GM19463 (cell line): ENCODE results near the gene SLAIN2.
"Not testable (repeated sequence)": the region's sequence is repeated elsewhere in the genome, so short reads cannot be mapped to it uniquely, and the experiment has no call there.

Experiments
- ATAC-seq: cut with Tn5 transposase; IDR thresholded peaks from one replicate; pipeline ENCODE4 v1.9.1; 2021; ENCODE audit warnings: mild to moderate bottlenecking, moderate library complexity; ENCODE audit not compliant: unreplicated experiment

The SLAIN2 gene

DNA sequence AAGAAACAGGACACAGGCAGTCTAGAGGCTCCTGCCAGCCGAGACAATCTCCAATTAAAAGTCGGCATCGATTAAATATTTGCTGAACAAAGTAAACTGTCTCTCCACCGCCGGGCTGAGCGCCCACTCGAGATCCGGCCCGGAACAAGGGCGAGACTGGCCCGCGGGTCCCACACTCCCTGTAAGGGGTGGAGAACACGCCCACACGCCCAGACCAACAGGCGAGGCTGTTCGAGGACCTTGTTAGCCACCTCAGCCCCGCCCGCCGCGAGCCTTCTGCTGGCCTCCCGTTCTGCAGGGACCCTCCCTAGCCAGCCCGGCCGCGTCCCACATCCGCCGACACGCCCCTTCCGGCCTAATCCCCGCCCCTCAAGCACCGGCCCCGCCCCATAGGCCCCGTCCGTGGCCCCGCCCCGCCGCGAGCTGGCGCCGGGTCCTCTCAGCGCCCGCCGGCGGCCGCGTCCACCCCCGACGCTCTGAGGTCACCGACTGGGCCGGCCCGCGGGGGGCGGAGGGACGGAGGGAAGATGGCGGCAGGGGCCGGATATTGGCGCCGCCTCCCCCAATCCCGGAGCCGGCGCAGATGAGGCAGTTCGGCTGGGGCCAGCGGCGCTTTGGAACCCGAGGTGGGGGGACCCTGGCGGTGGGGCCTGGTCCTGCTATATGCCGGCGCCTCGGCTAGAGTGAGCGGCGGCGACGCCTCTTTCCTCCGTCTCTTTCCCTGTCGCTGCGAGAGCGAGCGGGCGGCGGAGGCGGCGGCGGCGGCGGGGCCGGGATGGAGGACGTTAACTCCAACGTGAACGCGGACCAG lies at the start of gene SLAIN2:
Gene SLAIN2, plus strand, starts transcription at position 565 of the 811 bp plus-strand sequence. Its CDS starts 211 bp downstream, at position 776.
- peak; percentile 84 for ATAC-seq

- ATAC-seq = not testable (repeated sequence)
Observed at GRCh38 chr4:48292218-48292790, 49.0 kb upstream of the SLAIN2 start.

GRCh38 chr4:48295116-48295515 lies 46.2 kb upstream of the SLAIN2 start:
- no peak for ATAC-seq

- peak; percentile 87 for ATAC-seq
Observed at GRCh38 chr4:48296365-48296764, 45.0 kb upstream of the SLAIN2 start.

GRCh38 chr4:48297256-48297846 lies 44.0 kb upstream of the SLAIN2 start:
- ATAC-seq = no peak

DNA sequence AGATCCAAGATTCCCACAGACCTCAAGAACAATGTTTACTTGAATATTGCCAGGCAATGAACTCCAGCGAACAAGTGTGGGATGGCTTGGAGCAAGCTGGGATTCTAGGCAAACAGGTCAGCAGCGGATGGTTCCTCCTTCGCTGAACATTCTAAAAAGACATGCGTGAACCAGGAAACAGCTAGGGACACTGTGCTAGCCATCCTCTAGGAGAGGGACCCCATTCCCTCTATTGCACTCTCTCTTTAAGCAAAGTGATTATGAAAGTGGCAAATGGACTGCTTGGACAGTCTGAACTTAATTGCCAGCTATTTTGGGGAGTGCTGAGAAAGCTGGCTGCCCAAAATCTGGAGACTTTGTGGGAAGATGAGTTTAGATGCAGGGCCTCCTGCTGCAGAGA lies 41.8 kb upstream of the SLAIN2 start:
- no peak for ATAC-seq

DNA sequence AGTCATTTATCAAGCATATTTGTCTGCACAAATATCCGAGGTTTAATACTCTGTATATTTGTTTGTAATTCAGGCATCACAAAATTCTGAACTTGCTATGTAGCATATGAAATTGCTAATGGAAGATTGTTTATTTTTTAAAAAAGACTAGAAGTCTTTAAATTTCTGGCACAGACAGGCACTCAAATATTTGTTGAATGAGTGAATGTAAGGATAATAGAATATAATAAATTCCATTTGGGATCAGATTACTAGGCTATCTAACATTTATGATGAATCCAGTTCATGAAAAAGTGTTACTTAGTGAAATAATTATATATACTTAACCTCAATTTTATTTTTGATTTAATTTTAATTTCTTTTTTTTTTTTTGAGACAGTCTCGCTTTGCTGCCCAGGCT lies 41.3 kb upstream of the SLAIN2 start:
- no peak for ATAC-seq

- ATAC-seq = no peak
Observed at GRCh38 chr4:48305508-48305907, 35.8 kb upstream of the SLAIN2 start.

GRCh38 chr4:48307528-48307927 lies 33.8 kb upstream of the SLAIN2 start:
- peak; percentile 70 for ATAC-seq

- no peak for ATAC-seq
Observed at GRCh38 chr4:48308901-48309300, 32.4 kb upstream of the SLAIN2 start.

DNA sequence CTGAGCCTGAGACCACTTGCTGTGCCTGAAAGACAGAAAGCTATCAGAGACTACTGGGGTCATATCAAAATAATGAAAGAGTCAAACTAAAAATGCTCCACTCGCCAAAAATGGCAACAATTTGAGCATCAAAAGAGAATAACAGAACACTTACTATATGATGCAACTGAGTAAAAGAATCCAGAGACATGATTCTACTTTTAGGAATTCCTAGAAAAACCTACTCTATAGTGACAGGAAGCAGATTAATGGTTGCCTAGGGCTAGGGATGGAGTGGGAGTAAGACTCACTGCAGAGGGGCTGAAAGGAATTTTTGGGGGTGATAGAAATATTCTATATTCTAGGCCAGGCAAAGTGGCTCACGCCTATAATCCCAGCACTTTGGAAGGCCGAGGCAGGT lies 29.4 kb upstream of the SLAIN2 start:
- ATAC-seq = no peak

GRCh38 chr4:48314746-48315145 lies 26.6 kb upstream of the SLAIN2 start:
- ATAC-seq = not testable (repeated sequence)

DNA sequence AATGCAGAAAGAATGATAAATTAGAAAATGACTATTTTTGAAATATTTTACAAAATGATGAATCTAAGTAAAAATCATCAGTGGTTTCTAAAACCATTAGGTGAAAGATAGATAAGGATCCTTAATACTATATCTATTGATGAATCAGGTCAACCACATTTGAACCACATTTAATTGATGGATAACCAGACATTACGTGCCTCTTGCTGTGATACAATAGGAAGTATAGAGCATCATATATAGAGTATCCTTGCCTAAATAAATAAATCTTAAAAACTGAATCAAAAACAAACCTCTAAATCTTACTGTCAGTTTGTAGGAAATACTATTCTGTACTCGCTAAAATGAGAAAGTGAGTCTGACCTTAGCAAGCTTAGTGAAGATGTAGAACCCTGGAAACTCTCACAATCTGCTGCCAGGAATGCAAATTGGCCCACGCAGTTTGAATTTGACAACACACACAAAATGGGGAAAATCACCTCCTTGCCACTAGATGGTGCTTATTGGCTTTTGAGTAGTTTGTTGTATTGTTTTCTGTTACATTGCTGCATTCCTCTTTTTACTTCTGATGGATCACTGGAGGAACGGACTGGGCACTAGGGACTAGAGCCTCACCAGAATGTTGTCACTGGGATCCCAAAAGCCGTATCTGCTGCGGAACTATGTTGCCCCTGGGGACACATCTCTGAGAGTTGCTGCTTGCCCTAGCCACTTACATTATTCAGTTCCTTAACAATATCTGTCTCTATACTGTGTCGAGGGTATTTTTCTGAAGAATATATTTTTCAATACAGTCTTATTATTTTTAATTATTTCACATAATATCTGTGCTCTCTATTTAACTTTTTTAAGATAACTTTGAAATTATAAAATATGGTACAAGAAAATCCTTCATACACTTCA lies 25.4 kb upstream of the SLAIN2 start:
- peak; percentile 96 for ATAC-seq

DNA sequence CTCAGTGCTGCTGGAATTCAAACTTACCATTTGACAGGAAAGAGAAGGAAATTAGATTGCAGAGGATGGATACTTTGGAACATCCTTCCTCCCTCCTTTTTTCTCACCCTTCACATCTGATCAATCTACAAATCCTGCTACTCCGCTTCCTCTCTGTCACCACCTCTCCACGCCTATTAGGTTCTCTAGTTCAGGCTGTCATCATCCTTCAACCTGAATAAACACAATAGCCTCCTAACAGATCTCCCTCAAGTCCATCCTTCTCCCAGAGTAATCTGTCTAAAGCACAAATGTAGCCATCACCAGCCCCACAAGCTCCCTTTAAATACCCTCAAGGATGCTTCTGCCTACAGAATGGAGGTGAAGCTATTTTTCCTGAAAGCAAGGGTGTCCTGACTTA lies 20.0 kb upstream of the SLAIN2 start:
- ATAC-seq = no peak

DNA sequence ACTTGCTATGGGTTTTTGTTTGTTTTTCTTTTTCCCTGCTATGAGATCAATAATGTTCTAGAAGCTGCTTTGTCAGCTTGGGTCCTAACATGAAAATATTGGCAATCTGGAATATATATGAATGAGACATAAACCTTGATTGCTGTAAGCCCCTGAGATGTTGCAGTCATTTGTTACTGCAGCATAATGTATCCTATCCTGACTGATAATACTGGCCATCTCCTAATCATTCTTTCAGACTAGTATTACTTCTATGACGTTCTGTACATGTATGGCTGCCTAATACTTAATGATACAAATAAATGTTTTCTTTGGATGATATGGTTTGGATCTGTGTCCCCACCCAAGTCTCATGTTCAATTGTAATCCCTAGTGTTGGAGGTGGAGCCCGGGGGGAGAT lies 19.3 kb upstream of the SLAIN2 start:
- no peak for ATAC-seq

GRCh38 chr4:48324281-48324680 lies 17.0 kb upstream of the SLAIN2 start:
- no peak for ATAC-seq

DNA sequence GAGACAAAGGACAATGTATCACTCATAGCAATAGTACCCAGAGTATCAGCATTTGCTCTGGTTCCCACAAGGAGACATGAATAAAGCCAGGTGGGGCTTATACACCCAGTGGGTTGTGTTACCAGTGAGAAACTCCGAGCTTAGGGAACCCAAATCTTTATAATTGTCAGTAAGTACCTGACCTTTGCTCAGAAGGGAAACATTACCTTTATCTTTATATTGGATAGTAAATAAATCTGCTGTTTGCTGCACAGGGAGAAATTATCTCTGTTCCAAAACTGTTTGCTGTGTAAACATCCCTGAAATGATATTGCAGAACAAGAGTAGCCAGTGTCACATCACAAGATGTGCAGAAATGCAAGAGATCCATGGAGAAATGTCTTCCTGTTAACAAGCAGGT lies 12.1 kb upstream of the SLAIN2 start:
- no peak for ATAC-seq

DNA sequence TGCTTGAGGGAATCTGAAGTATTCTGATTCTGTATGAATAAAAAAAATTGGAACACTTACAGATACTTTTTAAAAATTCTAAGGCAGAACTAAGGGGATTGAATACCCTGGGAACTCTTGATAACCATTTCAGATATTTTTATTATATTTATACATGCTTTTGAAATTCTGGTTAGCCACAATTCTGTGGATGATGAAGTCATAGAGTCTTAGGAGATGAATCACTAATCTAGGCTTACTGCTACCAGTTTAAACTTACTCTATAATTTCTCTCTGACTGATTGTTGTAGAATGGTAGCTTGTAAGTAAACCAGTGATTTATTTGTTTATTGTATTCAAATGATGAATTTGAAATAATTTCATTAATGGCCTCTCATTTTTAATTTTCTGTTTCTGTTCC lies 11.4 kb upstream of the SLAIN2 start:
- ATAC-seq = no peak

DNA sequence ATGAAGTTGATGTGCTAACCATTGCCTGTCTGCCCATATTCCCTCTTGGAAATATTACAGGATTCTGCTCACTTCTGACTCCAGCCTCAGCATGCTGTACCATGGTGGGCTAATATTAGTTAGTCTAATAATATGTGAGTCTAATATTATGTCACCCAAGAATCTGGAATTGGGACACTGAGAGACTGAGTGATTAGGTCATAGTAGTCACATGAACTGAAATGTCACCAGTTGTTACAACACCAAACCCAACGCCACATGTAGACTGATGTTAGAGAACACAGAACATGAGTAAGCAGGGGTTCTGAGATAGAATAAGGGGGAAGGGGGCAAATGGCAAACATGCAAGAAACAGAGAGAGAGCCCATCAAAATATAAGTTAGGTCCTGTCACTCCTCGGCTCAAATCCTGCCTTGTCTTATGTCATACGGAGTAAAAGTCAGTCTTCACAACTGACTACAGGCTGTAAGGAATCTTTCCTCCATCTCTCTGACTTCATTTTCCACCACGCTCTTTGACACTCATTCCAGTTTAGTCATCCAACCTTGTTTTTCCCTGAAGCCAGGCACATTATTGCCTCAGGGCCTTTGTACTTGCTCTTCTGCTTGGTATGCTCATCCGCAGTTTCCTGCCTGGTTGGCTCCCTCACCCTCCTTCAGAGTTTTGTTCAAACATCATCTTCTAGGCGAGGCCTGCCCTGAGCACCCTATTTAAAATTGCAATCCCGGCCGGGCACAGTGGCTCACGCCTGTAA lies 9.6 kb upstream of the SLAIN2 start:
- no peak for ATAC-seq

- no peak for ATAC-seq
Observed at GRCh38 chr4:48332661-48333060, 8.7 kb upstream of the SLAIN2 start.
